Measurements from ENCODE around the gene NT5M.
A peak's percentile ranks its signal among the peaks of the same experiment; 100 is the strongest.

The NT5M gene

GRCh38 chr17:17303847-17304490 is 796 bp downstream of the NT5M start:
- peak; percentile 61 for DNase-seq

- DNase-seq, result peak; percentile 92
Observed at GRCh38 chr17:17304521-17304985, 1.4 kb downstream of the NT5M start.

- peak; percentile 91 for DNase-seq
Observed at GRCh38 chr17:17305281-17305801, 2.2 kb downstream of the NT5M start.

- DNase-seq, result no peak
Observed at GRCh38 chr17:17309356-17309755, 6.2 kb downstream of the NT5M start.

GRCh38 chr17:17313350-17313991 is 10.3 kb downstream of the NT5M start:
- peak; percentile 29 for DNase-seq

- peak; percentile 1 for DNase-seq
Observed at GRCh38 chr17:17314501-17315071, 11.4 kb downstream of the NT5M start.

- DNase-seq, result no peak
Observed at GRCh38 chr17:17315142-17315821, 12.1 kb downstream of the NT5M start.

GRCh38 chr17:17320188-17320910 is 17.2 kb downstream of the NT5M start:
- DNase-seq, result no peak

- no peak for DNase-seq
Observed at GRCh38 chr17:17320911-17321220, 17.7 kb downstream of the NT5M start.

GRCh38 chr17:17321356-17322025 is 18.3 kb downstream of the NT5M start:
- DNase-seq, result no peak

GRCh38 chr17:17322516-17323510 is 19.6 kb downstream of the NT5M start:
- DNase-seq, result no peak

- DNase-seq, result no peak
Observed at GRCh38 chr17:17324616-17325015, 21.4 kb downstream of the NT5M start.

- DNase-seq, result no peak
Observed at GRCh38 chr17:17325228-17325627, 22.1 kb downstream of the NT5M start.

GRCh38 chr17:17325816-17326215 is 22.6 kb downstream of the NT5M start:
- DNase-seq, result no peak

GRCh38 chr17:17326275-17326875 is 23.2 kb downstream of the NT5M start:
- DNase-seq, result no peak

- no peak for DNase-seq
Observed at GRCh38 chr17:17328251-17328650, 25.1 kb downstream of the NT5M start.

- no peak for DNase-seq
Observed at GRCh38 chr17:17341452-17341851, 38.3 kb downstream of the NT5M start.

- no peak for DNase-seq
Observed at GRCh38 chr17:17342242-17342945, 39.2 kb downstream of the NT5M start.

GRCh38 chr17:17343160-17343735 is 40.1 kb downstream of the NT5M start:
- DNase-seq, result no peak

Data from OCI-M1 (cell line).